Femur (tissue), 1 donor: ENCODE measurements around the gene C1orf87.
A peak's percentile ranks its signal among the peaks of the same experiment; 100 is the strongest.

Experiments
- DNase-seq: peaks from one replicate; pipeline ENCODE4 v3.0.0-alpha.2; 2017

Gene C1orf87

GRCh38 chr1:60073605-60074278, at the start of gene C1orf87:
C1orf87 (minus strand) TSS chr1:60073770; CDS start chr1:60072643, 1,127 bp downstream.
- DNase-seq = peak; percentile 22

- DNase-seq = peak; percentile 72
Observed at GRCh38 chr1:60118085-60118484, 44.5 kb upstream of the C1orf87 start.

- no peak for DNase-seq
Observed at GRCh38 chr1:60114745-60115318, 41.3 kb upstream of the C1orf87 start.

- DNase-seq = no peak
Observed at GRCh38 chr1:60113596-60113995, 40.0 kb upstream of the C1orf87 start.

GRCh38 chr1:60113028-60113427, 39.5 kb upstream of the C1orf87 start:
- no peak for DNase-seq

GRCh38 chr1:60111716-60112115, 38.1 kb upstream of the C1orf87 start:
- no peak for DNase-seq

GRCh38 chr1:60111118-60111517, 37.5 kb upstream of the C1orf87 start:
- DNase-seq = no peak

GRCh38 chr1:60108196-60108595, 34.6 kb upstream of the C1orf87 start:
- DNase-seq = no peak

- DNase-seq = no peak
Observed at GRCh38 chr1:60103186-60103585, 29.6 kb upstream of the C1orf87 start.

GRCh38 chr1:60102267-60103061, 28.9 kb upstream of the C1orf87 start:
- no peak for DNase-seq

- no peak for DNase-seq
Observed at GRCh38 chr1:60101516-60101915, 27.9 kb upstream of the C1orf87 start.

GRCh38 chr1:60091195-60091715, 17.7 kb upstream of the C1orf87 start:
- DNase-seq = no peak

GRCh38 chr1:60090655-60091054, 17.1 kb upstream of the C1orf87 start:
- DNase-seq = no peak

GRCh38 chr1:60088620-60089155, 15.1 kb upstream of the C1orf87 start:
- DNase-seq = no peak

- DNase-seq = no peak
Observed at GRCh38 chr1:60087681-60088080, 14.1 kb upstream of the C1orf87 start.

- DNase-seq = no peak
Observed at GRCh38 chr1:60078182-60078581, 4.6 kb upstream of the C1orf87 start.

GRCh38 chr1:60071296-60071695, 2.3 kb downstream of the C1orf87 start:
- DNase-seq = no peak

- DNase-seq = no peak
Observed at GRCh38 chr1:60069691-60070090, 3.9 kb downstream of the C1orf87 start.

- no peak for DNase-seq
Observed at GRCh38 chr1:60068393-60069045, 5.1 kb downstream of the C1orf87 start.

GRCh38 chr1:60066001-60066400, 7.6 kb downstream of the C1orf87 start:
- no peak for DNase-seq

- no peak for DNase-seq
Observed at GRCh38 chr1:60065199-60065598, 8.4 kb downstream of the C1orf87 start.

GRCh38 chr1:60063561-60063960, 10.0 kb downstream of the C1orf87 start:
- no peak for DNase-seq

GRCh38 chr1:60059468-60059867, 14.1 kb downstream of the C1orf87 start:
- no peak for DNase-seq
